OCI-M1 (cell line): ENCODE results near the gene CNDP2.
A peak's percentile ranks its signal among the peaks of the same experiment; 100 is the strongest.
"Not testable (repeated sequence)": the region's sequence is repeated elsewhere in the genome, so short reads cannot be mapped to it uniquely, and the experiment has no call there.

Source experiments
- DNase-seq: peaks from one replicate; lab custom pipeline; 2025; lab: John Stamatoyannopoulos, UW

CNDP2 gene

DNA sequence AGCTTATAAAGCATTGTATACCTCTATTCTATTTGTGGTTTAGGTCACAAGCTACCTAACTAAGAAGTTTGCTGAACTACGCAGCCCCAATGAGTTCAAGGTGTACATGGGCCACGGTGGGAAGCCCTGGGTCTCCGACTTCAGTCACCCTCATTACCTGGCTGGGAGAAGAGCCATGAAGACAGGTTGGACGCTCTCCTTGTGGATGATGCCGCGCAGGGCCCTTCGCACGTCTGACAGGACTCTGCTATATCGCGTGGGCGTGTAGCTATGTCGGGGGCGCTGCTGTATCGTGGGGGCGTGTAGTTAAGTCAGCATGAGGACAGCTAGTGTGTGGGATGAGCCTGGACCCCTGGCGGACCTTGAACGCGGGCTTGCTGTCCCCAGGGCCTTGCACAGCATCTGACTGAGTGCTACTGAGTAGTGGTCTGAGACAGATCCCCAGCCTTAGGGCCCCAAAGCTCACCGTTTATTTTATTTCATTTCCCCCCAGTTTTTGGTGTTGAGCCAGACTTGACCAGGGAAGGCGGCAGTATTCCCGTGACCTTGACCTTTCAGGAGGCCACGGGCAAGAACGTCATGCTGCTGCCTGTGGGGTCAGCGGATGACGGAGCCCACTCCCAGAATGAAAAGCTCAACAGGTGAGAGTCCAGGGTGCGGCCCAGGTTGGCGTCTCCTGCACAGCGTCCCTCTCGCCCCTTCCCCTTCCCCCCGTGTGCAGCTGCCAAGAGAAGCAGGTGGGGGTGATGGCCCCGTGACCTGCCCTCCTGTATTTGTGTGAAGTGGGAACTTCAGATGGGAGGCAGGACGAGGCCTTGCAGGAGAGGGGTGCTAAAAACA, 22.5 kb downstream of the CNDP2 start:
- no peak for DNase-seq

DNA sequence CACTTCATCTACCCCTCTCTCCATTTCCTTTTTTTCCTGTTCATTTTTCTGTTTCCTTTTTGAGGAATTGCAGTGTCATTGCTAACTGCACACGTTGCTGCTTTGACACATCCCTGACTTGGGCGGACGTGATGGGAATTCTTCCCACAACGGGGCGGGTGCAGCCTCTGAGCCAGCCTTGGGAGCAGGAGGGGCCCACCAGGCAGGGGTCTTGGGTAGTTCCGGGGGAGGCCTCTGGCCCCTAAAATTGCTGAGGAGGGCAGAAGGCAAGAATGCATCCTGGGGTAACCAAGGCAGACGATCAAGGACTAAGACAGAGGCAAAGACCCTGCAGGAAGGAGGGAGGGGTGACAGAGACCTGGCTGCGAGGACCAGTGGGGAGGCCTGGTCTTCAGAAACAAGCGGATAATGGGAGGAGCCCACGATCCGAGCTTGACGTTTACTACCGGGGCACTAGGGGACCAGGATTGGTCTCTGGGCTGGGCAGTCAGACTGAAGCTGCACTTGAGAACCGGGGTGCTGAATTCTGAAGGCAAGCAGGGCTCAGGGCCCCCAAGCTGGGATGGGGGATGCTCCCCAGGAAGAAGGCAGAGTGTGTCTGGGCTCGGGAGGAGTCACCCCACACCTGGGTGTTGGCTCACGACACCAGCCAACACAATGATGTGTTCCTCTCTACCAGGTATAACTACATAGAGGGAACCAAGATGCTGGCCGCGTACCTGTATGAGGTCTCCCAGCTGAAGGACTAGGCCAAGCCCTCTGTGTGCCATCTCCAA, 23.3 kb downstream of the CNDP2 start:
- DNase-seq, result no peak

DNA sequence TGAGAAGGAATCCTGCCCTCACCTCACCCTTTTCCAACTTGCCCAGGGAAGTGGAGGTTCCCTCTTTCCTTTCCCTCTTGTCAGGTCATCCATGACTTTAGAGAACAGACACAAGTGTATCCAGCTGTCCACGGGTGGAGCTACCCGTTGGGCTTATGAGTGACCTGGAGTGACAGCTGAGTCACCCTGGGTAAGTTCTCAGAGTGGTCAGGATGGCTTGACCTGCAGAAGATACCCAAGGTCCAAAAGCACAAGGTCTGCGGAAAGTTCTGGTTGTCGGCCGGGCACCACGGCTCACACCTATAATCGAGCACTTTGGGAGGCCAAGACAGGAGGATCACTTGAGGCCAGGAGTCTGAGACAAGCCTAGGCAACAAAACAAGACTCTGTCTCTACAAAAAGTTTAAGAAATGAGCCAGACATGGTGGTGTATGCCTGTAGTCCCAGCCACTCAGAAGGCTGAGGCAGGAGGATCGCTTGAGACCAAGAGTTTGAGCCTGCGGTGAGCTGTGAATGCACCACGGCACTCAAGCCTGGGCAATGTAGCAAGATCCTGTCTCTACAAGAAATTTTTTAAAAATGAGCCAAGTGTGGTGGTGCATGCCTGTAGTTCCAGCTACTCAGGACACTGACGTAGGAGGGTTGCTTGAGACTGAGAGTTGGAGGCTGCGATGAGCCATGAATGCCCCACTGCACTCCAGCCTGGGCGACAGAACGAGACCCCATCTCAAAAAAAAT, 24.1 kb downstream of the CNDP2 start:
- DNase-seq, result no peak

DNA sequence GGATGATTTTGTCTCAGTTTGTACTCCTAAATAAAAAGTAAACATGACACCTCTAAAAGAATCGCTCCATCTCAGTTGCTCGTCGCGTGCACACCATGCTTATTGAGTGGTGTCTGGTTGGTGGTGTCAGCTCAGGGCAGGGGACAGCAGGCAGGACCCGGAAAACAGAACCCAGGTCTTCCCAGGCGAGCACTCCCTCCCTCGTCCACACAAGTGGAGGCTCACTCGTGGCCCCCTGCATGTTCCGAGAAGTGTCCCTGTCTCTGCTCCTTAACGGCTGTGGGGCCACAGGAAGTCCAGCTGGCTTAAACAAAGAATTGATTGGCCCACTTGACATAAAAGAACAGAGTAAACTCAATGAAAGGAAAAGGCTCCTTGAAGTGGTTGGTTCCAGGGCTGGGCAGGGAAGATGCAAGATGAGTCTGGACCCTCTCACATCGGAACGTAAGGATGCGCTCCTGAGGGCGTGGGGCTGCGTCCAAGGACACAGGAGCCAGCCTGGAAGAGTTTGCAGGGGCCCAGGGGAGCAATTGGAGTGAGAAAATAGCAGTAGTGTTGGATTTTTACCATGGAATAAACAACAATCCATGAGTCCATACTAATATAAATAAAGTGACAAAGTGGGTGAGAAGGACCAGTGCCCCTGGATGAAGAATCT, 25.0 kb downstream of the CNDP2 start:
- DNase-seq, result no peak

DNA sequence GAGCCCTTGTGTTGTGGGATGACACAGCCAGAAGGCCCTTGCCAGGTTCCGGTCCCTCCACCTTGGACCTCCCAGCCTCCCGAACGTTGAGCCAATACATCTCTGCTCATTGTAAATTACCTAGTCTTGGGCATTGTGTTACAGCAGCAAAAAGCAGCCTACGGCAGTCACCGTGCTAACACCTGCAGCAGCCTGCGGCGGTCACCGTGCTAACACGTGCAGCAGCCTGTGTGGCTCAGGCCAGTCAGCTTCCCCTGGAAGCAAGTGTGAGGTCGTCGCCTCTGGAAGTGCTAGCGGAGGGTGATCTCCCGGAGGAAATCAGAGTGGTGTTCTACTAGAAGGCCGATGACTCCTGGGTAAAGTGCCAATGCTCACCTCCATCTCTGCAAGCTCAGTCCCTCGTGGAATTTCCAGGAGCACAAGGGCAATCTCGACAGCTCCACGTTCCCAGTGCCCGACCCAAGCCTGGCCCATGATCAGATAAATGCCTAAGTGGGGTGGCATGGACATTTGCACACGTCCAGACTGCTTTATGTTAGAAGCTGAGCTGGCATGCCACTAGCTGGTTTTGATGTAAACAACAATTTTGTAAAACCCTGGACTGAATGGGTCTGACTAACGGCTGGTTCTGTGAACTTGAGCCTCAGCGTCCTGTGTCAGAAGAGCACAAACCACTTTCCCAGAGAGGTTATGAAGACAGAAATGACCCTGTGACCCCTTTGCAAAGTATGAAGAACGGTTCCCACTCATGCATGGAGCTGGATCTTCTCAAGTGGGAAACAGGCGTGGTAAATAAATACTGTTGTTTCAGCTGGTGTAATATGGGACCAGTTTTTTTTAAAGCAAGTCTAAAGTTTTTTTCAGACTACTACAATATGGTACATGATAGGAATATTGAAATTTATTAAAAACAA, 26.7 kb downstream of the CNDP2 start:
- DNase-seq, result no peak

DNA sequence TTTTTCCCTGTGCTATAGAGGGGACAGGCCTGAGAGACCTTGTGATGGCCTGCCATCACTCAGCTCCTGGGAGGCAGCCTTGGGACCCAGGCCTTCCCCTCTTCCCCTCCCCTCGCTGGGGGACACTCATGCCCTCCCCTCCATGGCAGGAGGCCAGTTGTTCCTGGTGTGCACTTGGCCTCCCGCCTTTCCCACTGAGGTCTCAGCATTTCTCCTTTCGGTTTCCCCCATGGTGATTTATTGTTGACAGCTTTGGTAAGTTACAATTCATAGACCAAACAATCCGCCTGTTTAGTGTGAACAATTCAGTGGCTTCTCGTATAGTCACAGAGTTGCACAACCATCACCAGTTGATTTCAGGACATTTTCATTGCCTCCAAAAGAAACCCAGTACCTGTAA, 27.9 kb downstream of the CNDP2 start:
- peak; percentile 89 for DNase-seq

DNA sequence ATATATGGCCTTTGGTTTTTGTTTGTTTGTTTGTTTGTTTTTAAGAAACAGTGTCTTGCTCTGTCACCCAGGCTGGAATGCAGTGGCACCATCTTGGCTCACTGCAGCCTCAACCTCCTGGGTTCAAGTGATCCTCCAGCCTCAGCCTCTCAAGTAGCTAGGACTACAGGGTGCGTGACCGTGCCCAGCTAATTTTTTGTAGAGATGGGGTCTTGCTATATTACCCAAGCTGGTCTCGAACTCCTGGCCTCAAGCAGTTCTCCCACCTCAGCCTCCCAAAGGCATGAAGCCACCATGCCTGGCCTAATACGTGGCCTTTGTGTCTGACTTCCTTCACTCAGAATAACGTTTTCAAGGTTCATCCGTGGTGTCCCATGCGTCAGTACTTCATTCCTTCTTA, 28.8 kb downstream of the CNDP2 start:
- not testable (repeated sequence) for DNase-seq

DNA sequence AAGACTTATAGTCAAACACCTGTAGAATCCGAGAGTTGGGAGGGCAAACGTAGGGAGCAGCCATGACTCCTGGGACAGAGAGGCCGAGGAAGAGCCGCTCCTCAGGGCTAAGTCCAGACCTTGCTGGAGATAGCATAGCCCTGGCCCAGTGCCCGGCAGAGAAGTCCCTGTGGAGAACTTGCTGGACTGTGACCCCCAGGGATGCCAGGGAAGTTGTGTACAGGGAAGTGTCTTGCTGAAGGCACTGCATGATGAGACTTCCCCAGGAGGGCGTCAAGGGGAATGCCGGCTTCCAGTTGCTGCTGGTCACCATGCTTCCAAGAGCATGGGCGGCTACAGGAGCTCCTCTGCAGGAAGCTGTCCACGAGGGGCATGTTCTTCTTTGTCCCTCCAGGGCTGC, 29.6 kb downstream of the CNDP2 start:
- DNase-seq, result no peak

DNA sequence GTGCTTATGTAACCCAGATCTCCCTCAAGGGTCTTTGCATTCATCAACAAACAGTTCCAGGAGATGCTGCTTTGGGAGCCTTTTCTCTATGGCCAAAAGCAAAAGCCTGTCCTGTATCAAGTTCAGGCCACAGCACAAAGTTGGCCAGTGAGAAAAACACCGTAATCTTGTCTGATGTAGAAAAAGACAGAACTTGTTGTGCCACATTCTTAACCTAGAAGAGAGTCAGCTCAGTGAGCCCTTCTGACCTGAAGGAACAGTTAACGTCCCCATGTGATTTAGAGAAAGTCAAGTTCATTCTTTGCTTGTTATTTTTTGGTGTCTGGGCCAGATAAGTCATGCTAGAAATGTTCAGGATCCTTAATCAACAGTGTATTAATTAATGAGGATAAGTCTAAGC, 30.3 kb downstream of the CNDP2 start:
- no peak for DNase-seq

DNA sequence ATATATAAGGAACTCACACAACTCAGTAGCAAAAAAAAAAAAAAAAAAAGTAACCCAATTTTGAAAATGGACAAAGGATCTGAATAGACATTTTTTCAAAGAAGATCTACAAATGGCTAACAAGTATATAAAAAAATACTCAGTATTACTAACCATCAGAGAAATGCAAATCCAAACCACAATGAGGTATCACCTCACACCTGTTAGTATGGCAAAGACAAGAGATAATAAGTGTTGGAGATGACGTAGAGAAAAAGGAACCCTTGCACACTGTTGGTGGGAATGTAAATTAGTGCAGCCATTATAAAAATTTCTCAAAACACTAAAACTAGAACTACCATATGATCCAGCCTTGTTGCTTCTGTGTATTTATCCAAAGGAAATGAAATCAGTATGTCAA, 32.3 kb downstream of the CNDP2 start:
- no peak for DNase-seq

DNA sequence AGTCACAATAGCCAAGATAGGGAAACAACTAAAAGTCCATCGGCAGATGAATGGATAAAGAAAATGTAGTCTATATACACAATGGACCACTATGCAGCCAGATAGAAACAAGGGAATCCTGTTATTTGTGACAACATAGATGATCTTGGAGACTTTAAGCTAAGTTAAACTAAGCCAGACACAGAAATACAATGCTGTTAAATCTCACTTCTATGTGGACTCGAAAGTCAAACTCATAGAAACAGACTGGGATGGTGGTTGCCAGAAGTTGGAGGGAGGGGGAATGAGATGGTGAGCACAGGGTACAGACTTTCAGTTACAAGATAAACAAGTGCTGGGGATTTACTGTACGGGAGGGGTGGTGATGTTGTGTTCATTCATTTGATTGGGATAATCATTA, 32.8 kb downstream of the CNDP2 start:
- DNase-seq, result no peak

DNA sequence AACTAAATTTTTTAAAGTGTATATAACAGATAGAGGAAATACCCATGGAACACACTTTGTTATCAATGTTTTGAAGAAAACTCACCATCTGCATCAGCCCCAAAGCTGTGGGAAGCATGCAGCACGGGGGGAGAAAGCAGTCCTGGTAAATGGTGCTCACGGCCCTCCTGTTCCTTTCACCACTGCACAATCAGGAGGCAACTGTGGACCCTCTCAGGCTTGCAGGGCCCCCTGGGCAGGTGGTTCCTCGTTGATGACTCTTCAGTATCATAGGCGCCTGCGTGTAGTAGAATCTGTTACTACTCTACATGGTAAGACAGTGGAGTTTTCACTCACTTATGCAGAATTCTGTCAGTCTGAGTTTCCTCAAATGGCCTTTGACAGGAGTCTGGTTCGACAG, 33.2 kb downstream of the CNDP2 start:
- DNase-seq, result no peak

DNA sequence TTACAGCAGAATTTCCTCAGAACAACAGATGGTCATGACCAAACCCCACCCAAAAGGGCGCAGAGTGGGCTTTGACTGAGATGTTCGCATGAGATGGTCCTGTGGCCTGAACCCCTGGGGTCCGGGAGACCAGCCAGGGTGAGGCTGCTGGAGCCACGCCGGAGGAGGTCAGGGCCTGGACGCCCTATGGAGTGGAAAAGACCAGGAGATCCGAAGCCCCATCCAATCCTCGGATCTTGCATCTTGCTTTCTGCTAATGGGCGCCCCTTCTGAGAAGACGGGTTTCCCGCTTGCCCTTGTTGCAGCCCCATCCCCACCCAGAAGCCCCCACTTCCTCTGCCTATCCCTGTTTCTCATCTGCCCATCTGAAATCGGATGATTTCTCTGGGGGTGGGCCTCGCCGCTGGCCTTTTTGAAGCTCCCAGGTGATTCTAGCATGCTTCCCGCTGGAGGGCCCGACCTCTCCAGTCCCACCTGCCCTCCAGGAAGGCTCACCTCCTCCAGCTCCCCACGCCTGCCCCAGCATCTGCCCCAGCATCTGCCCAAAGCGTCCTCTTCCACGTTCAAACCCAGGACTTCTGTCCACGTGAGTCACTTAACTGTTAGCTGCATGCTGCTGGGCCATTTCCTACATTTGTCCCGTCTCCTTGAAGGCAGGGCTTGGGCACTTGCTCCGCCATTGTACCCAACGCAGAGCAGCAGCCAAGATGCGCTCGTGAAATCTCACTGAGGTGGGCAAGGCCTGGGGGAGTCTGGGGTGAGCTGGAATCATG, 33.8 kb downstream of the CNDP2 start:
- no peak for DNase-seq

DNA sequence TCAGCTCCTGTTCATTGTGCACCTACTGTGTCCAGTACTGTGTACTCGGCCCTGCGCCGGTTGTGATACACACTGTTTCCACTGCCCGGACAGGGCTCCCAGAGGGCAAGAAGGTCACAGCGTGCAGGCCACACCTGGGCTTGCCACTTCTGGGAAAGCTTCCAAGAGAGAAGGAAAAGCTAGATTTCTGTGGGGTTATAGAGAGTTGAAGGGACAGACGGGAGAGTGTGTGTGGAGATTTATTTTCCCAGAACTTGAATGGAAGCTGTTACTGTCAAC, 34.4 kb downstream of the CNDP2 start:
- DNase-seq, result no peak

DNA sequence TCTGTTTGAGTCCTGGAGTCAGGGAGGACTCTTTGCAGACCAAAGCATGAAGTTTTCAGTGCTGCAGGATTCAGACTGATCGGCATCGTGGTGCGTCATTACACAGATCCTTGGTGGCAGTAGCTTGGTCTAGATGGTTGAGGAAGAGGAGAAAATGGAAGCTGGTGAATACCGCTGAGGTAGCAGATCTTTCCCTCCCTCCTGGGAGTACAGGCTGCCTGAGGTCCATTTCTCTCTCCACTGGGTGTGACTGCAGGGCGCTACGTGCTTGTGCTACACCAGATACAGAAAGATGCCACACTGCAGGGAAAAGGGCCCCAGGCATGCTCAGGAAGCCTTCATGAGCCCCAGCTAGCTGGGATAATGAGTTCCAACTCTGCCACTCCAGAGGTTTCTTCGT, 34.9 kb downstream of the CNDP2 start:
- DNase-seq, result no peak

DNA sequence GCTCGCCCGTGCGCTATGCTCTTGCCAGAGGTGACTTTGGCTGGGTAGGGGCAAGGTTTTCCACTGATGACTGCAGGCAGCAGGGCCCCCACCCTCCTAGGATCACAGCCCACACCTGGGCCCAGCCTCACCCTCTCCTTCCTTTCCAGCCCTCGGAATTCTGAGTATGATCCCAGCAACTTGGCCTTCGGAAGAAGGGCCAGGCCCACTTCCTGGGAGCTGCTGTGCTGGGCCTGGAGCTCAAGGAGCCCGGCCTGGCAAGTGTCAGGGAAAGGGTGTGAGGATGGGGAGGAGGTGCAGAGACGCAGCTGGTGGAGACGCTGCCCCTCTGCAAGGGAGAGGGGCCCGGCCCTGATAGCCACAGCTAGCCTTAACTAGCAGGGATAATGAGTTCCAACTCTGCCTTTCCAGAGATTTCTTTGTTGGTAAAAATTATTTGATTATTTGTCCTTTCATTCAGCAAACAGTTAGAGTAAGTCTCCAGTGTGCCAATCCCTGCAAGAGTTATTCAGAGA, 36.4 kb downstream of the CNDP2 start:
- no peak for DNase-seq

DNA sequence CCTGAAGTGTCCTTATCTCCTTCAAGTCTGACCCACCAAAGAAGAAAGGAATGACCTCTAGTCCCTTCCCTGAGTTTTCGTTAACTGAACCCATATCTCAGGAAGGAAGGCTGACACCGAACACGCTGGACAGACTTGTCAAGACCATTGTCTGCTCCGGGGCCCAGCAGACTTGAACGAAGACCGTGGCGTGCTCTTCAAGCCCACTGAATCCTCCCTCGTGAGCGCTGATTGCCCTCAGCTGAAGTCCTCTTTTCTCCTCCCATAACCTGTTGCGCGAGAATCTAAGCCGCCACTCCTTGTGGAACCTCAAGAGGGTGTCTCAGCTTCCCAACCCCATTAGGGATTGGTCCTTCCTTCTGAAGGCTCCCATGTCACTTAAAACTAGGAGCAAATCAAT, 37.5 kb downstream of the CNDP2 start:
- DNase-seq, result no peak

DNA sequence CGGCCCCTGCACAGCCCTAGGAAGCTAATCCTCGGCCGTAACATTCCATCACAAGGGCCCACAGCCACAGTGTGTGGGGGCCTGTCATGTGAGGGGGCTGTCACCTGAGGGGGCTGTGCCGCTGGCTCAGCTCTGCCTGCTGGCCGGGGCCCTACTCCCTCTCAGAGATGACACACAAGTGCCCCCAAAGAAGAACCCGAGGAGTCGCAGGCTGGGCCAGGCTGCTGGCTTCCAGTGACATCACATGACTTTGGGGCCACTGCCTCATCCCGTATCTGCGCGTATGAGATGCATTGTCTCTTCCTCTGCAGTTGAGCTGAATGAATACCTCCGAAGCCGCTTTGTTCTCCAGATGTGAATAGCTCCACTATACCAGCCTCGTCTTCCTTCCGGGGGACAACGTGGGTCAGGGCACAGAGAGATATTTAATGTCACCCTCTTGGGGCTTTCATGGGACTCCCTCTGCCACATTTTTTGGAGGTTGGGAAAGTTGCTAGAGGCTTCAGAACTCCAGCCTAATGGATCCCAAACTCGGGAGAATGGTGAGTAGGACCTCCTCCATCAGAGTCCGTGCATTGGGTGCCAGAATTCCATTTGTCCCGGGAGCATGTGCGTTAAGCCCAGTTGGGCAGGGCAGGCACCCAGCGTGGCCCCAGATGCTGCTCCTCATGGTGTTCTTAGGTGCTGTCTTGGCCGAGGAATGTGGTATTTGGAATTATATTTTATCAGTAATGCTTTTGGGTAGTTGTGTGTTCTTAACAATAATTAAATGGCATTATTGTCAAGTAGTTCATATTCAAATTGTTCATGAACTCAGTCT, 38.2 kb downstream of the CNDP2 start, which contains the start of gene CNDP1:
Gene CNDP1 (plus strand): TSS at position 351 of the 820 bp plus-strand sequence. CDS start 168 bp downstream, at position 519.
- no peak for DNase-seq

DNA sequence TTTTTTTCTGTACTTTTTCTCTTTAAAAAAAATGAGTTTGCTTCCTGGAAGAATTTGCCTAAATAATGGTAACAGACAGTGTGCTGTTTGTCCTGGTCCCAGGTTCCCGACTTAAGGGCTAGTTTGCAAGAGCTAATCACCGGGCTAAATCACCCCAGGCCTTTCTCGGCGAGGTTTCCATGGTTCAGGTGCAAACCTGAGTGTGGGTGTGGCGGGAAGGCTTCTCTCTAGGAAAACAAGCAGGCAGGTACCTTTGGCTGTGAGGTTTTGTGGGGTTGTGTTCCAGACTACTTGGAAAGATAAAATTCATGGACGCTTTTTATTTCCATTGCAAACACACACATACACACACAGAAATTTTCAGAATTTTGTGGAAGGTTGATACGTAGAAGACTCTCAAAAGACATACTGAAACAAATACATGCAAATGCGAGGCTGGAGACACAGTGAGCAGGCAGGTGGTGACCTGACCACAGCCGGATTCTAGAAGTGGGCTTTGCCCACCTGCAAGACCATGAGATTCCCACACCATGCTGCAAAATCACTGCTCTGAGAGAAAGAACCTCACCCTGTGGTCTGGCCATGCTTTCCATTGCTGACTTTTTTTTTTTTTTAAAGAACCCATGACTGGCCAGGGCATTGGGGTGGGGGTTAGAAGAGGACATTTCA, 39.0 kb downstream of the CNDP2 start:
- DNase-seq, result no peak
